Common myeloid progenitor, CD34-positive (primary cell): Measurements from ENCODE around the gene PRDM16.

ENCODE experiments used
- CTCF ChIA-PET: fragments of 350-600 bp; sonication (Branson Sonifier 250); formaldehyde crosslinking; loops from one replicate; lab custom pipeline; 2021; ENCODE audit warnings: antibody characterized with exemption; lab: Charles Lee
- POLR2A ChIA-PET: fragments of 350-600 bp; sonication (Branson Sonifier 250); formaldehyde crosslinking; loops from one replicate; lab custom pipeline; 2021; ENCODE audit warnings: antibody characterized with exemption; lab: Charles Lee
- DNase-seq, 3 donors: peaks; one replicate each; pipeline versions ENCODE4 v3.0.0 to v3.0.0-alpha.2; 2013
- H3K27ac ChIP-seq, 2 experiments: 1 replicate in 1 of 2; 2 replicates in 1 of 2; pipeline ENCODE4 v1.7.0; 2013; ENCODE audit warnings: inconsistent platforms in 2 of 2, low read length in 2 of 2, mild to moderate bottlenecking in 2 of 2, low read depth in 1 of 2, moderate library complexity in 1 of 2; ENCODE audit not compliant: severe bottlenecking in 2 of 2, insufficient read depth in 1 of 2, poor library complexity in 1 of 2
- H3K27me3 ChIP-seq, 5 experiments: replicated peaks in 2 of 5; 1 replicate in 3 of 5; 2 replicates in 2 of 5; pipeline versions ENCODE4 v1.6.1 to v1.7.0; 2013; ENCODE audit warnings: low read length in 4 of 5, mild to moderate bottlenecking in 2 of 5, moderate library complexity in 2 of 5, inconsistent platforms in 1 of 5; ENCODE audit not compliant: insufficient read depth in 5 of 5, control insufficient read depth in 4 of 5
- H3K36me3 ChIP-seq, 4 experiments: 1 replicate in 2 of 4; 2 replicates in 2 of 4; pipeline versions ENCODE4 v1.6.1 to v1.7.0; 2013; ENCODE audit warnings: low read length in 3 of 4, control low read depth in 1 of 4, mild to moderate bottlenecking in 1 of 4; ENCODE audit not compliant: control insufficient read depth in 4 of 4, insufficient read depth in 4 of 4
- H3K4me1 ChIP-seq, 4 experiments: 1 replicate in 3 of 4; 2 replicates in 1 of 4; pipeline versions ENCODE4 v1.6.1 to v1.7.1; 2013; ENCODE audit warnings: low read length in 3 of 4, mild to moderate bottlenecking in 3 of 4, control low read depth in 1 of 4, inconsistent platforms in 1 of 4, moderate library complexity in 1 of 4; ENCODE audit not compliant: control insufficient read depth in 4 of 4, insufficient read depth in 4 of 4; ENCODE audit errors: control extremely low read depth in 1 of 4
- H3K4me3 ChIP-seq, 7 experiments: 1 replicate in 4 of 7; 2 replicates in 3 of 7; pipeline versions ENCODE4 v1.5.1 to v1.7.0; 2013; ENCODE audit warnings: mild to moderate bottlenecking in 7 of 7, low read length in 6 of 7, moderate library complexity in 6 of 7, inconsistent platforms in 2 of 7, low read depth in 2 of 7, control low read depth in 1 of 7; ENCODE audit not compliant: insufficient read depth in 4 of 7, control insufficient read depth in 1 of 7; ENCODE audit errors: extremely low read depth in 1 of 7
- H3K9me3 ChIP-seq, 5 experiments: 1 replicate in 4 of 5; 2 replicates in 1 of 5; pipeline versions ENCODE4 v1.6.1 to v1.7.1; 2013; ENCODE audit warnings: low read length in 4 of 5, mild to moderate bottlenecking in 2 of 5, inconsistent platforms in 1 of 5, low read depth in 1 of 5, moderate library complexity in 1 of 5; ENCODE audit not compliant: control insufficient read depth in 4 of 5, insufficient read depth in 2 of 5; ENCODE audit errors: control extremely low read depth in 1 of 5
- WGBS: methylation state at CpG from one replicate; pipeline ENCODE4 v1.1.5; 2013; ENCODE audit not compliant: insufficient coverage; 5-methylcytosine and 5-hydroxymethylcytosine counted together

PRDM16 gene

GRCh38 chr1:3461238-3461933 lies 392.4 kb downstream of the PRDM16 start:
- ChIA-PET CTCF (interaction anchor here (4.2 kb wide), 1 partner anchor 8 kb away, joined by 24 read pairs; no protein-coding TSS in a partner anchor), POLR2A (no interaction called here)
- DNase-seq: no peak
- peaks cover 0 to 18% (median 13%) of the 10 kb centered on the region in 4 experiments for H3K4me1 ChIP-seq
- H3K27me3 ChIP-seq: no peaks in the 10 kb centered on the region
- no peak overlapping the region for H3K27ac ChIP-seq
- no peaks in the 10 kb centered on the region for H3K36me3 ChIP-seq
- 96% methylated on average over 30 of the region's 30 CpGs for WGBS
- no peak overlapping the region for H3K4me3 ChIP-seq
- no peaks in the 10 kb centered on the region for H3K9me3 ChIP-seq

- Histone ChIP-seq H3K36me3 (no peaks in the 10 kb centered on the region), H3K4me3 (no peak overlapping the region), H3K9me3 (no peaks in the 10 kb centered on the region), H3K27me3 (no peaks in the 10 kb centered on the region), H3K4me1 (peaks cover 0 to 18% (median 13%) of the 10 kb centered on the region in 4 experiments), H3K27ac (no peak overlapping the region)
- ChIA-PET POLR2A (no interaction called here), CTCF (interaction anchor here (4.2 kb wide), 1 partner anchor 9 kb away, joined by 24 read pairs; no protein-coding TSS in a partner anchor)
- DNase-seq: no peak
- WGBS: 98% methylated on average over 8 of the region's 13 CpGs
These were observed 392.9 kb downstream of the PRDM16 start for GRCh38 chr1:3461934-3462275.

- ChIA-PET POLR2A (no interaction called here), CTCF (interaction anchor here (1.0 to 4.2 kb wide), 3 partner anchors 10 to 28 kb away, joined by 3 to 24 read pairs (median 4); no protein-coding TSS in a partner anchor)
- no peaks in the 10 kb centered on the region for H3K36me3 ChIP-seq
- H3K4me1 ChIP-seq: peaks cover 0 to 18% (median 13%) of the 10 kb centered on the region in 4 experiments
- no peak overlapping the region for H3K27ac ChIP-seq
- no peaks in the 10 kb centered on the region for H3K9me3 ChIP-seq
- no peak for DNase-seq
- H3K27me3 ChIP-seq: no peaks in the 10 kb centered on the region
- no peak overlapping the region for H3K4me3 ChIP-seq
- 86% methylated on average over 14 of the region's 16 CpGs for WGBS
These were observed 393.5 kb downstream of the PRDM16 start for GRCh38 chr1:3462356-3463012.

- CTCF ChIA-PET: interaction anchor here (1.0 to 4.2 kb wide), 3 partner anchors 10 to 28 kb away, joined by 3 to 24 read pairs (median 4); no protein-coding TSS in a partner anchor
- H3K27me3 ChIP-seq: no peaks in the 10 kb centered on the region
- H3K4me1 ChIP-seq: peaks cover 0 to 12% (median 8%) of the 10 kb centered on the region in 4 experiments
- no peak overlapping the region for H3K4me3 ChIP-seq
- H3K36me3 ChIP-seq: no peaks in the 10 kb centered on the region
- POLR2A ChIA-PET: no interaction called here
- no peak overlapping the region for H3K27ac ChIP-seq
- WGBS: 96% methylated on average over 22 of the region's 22 CpGs
- H3K9me3 ChIP-seq: no peaks in the 10 kb centered on the region
- DNase-seq: no peak
These were observed 394.0 kb downstream of the PRDM16 start for GRCh38 chr1:3463013-3463385.

GRCh38 chr1:3463408-3463863 lies 394.4 kb downstream of the PRDM16 start:
- Histone ChIP-seq H3K27ac (no peak overlapping the region), H3K36me3 (no peaks in the 10 kb centered on the region), H3K4me3 (no peak overlapping the region), H3K27me3 (no peaks in the 10 kb centered on the region), H3K9me3 (no peaks in the 10 kb centered on the region), H3K4me1 (peaks cover 0 to 8% (median 4%) of the 10 kb centered on the region in 4 experiments)
- DNase-seq: no peak
- 98% methylated on average over 18 of the region's 20 CpGs for WGBS
- ChIA-PET POLR2A (no interaction called here), CTCF (interaction anchor here (1.0 to 4.2 kb wide), 3 partner anchors 11 to 27 kb away, joined by 3 to 24 read pairs (median 4); no protein-coding TSS in a partner anchor)

- Histone ChIP-seq H3K4me1 (peaks cover 0 to 2% (median 0%) of the 10 kb centered on the region in 4 experiments), H3K4me3 (no peak overlapping the region), H3K36me3 (no peaks in the 10 kb centered on the region), H3K9me3 (no peaks in the 10 kb centered on the region), H3K27me3 (no peaks in the 10 kb centered on the region), H3K27ac (no peak overlapping the region)
- ChIA-PET POLR2A (no interaction called here), CTCF (interaction anchor here (1.4 to 4.2 kb wide), 2 partner anchors 11 to 15 kb away, joined by 4 to 24 read pairs; no protein-coding TSS in a partner anchor)
- DNase-seq: no peak
- WGBS: 97% methylated on average over 20 of the region's 21 CpGs
These were observed 395.1 kb downstream of the PRDM16 start for GRCh38 chr1:3463891-3464648.
